ENCODE measurements around the gene DSCAML1. TPM values are rescaled to one million over a fixed set of nuclear protein-coding genes. Genes with fewer than 3 reads are reported as not detected.

The DSCAML1 gene, protein sequence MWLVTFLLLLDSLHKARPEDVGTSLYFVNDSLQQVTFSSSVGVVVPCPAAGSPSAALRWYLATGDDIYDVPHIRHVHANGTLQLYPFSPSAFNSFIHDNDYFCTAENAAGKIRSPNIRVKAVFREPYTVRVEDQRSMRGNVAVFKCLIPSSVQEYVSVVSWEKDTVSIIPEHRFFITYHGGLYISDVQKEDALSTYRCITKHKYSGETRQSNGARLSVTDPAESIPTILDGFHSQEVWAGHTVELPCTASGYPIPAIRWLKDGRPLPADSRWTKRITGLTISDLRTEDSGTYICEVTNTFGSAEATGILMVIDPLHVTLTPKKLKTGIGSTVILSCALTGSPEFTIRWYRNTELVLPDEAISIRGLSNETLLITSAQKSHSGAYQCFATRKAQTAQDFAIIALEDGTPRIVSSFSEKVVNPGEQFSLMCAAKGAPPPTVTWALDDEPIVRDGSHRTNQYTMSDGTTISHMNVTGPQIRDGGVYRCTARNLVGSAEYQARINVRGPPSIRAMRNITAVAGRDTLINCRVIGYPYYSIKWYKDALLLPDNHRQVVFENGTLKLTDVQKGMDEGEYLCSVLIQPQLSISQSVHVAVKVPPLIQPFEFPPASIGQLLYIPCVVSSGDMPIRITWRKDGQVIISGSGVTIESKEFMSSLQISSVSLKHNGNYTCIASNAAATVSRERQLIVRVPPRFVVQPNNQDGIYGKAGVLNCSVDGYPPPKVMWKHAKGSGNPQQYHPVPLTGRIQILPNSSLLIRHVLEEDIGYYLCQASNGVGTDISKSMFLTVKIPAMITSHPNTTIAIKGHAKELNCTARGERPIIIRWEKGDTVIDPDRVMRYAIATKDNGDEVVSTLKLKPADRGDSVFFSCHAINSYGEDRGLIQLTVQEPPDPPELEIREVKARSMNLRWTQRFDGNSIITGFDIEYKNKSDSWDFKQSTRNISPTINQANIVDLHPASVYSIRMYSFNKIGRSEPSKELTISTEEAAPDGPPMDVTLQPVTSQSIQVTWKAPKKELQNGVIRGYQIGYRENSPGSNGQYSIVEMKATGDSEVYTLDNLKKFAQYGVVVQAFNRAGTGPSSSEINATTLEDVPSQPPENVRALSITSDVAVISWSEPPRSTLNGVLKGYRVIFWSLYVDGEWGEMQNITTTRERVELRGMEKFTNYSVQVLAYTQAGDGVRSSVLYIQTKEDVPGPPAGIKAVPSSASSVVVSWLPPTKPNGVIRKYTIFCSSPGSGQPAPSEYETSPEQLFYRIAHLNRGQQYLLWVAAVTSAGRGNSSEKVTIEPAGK (N-terminal part only)
- total RNA-seq: 1.4 TPM

- ATAC-seq: peak; percentile 58
Observed at GRCh38 chr11:117796872-117797529, at the start of gene DSCAML1. Gene DSCAML1, minus strand, starts transcription at chr11:117797216. Its CDS starts 137 bp downstream, at chr11:117797079.

GRCh38 chr11:117843666-117844484 lies 46.9 kb upstream of the DSCAML1 start:
- ATAC-seq: peak; percentile 94
- DNase-seq (ENCODE audit: low spot score): peak; percentile 76

More at GRCh38 chr11:117796872-117797529, at the start of gene DSCAML1:
- no peak for DNase-seq (ENCODE audit: low spot score)

DNA sequence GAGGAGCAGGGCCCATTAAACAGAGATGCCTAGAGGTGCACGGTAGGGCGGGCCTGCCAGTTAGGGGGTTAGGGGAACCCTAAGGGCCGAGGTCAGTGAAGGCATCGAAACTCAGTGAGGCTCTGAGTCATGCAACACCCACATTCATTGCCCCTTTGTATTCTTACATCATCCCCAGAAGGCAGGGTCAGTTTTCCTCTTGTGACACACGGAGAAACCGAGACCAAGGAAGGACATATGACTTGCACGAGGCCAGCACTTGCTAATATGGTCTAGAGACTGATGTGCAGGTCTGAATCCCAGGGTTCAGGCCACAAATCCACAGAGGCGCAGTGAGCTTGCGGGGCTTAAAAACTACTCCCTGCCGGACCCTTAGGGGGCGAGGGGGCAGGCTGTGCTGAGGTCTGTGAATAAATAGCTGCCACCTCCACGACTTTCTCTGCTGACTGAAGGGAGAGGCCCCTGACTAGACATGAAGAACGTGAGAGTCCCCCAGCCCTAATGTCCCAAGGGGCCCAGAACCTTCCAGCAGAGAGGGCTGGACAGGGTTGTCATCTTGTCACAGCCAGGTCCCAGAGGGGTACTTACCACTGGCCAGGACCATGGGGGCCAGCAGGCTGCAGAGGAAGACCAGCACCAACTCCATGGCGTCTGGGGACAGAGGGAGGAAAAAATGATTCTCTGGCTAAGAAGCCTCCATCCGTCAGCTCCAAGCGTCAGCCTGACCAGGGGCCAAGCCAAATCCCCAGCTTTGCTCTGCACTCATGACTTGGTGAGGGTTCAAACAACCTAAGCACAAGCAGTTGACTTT lies 45.3 kb upstream of the DSCAML1 start:
- DNase-seq (ENCODE audit: low spot score): peak; percentile 46
- ATAC-seq: peak; percentile 32

DNA sequence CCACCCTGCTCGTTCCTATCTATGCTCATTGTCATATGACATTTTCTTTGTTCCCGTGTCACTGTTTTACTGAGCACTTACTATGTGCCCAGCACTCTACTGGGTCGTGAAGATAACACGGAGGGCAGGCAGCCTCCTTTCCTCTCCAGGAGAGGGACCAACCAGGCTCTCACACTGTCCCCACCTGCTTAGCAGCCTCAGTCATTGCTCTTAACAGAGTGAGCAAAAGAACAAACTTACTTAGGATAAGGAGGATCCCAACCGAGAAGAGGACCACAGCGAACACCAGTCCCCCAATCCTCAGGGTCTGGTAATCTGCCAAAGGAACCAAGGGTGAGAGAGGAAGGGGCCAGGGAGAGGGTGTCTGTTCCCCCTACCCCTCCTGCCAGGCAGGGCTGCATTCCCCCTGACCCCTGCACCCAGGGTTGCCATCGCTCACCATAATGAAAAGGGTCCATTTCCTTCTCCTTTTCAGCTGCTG lies 44.6 kb upstream of the DSCAML1 start:
- peak; percentile 39 for DNase-seq (ENCODE audit: low spot score)
- ATAC-seq: no peak

- DNase-seq (ENCODE audit: low spot score) (no peak), ATAC-seq (no peak)
Observed at GRCh38 chr11:117840881-117841550, 44.0 kb upstream of the DSCAML1 start.

GRCh38 chr11:117839936-117840813 lies 43.2 kb upstream of the DSCAML1 start:
- DNase-seq (ENCODE audit: low spot score): no peak
- ATAC-seq: no peak

- no peak for ATAC-seq
- DNase-seq (ENCODE audit: low spot score): peak; percentile 34
Observed at GRCh38 chr11:117839380-117839881, 42.4 kb upstream of the DSCAML1 start.

DNA sequence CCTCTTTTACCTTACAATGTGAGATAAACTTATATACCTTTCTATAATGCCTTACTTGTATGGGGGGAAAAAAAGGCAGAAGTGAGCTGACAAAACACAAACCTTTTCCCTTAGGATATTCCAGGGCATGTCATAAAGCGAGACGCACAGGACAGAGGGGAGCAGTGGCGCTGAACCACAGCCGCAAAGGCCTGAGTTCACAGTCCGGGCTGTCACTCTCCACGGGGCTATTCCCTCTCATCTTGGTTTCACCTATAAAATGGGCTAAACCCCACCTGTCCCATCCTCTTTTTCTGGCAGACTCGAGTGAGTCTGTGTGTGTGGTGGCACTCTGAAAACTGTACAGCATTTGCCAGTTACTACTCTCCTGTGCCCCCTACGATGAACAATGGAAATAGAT lies 41.9 kb upstream of the DSCAML1 start:
- DNase-seq (ENCODE audit: low spot score) (no peak), ATAC-seq (no peak)

DNA sequence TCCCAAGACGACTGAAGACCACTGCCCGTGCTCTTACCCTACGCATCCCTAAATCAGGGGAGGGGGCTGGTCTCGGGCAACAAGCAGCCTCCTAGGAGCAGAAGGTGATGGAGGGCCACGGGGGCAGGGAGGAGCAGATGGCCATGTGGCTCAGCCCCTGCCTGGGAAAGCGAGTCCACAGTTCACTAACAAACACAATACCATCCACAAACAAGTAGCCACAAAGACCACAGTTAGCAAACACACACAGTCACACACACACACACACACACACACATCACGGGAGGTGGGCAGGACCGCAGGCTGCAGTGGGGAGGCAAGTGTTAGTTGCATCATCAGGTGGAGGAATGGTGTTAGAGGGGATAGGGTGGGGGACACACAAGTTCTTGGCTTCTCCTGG lies 40.8 kb upstream of the DSCAML1 start:
- DNase-seq (ENCODE audit: low spot score) (no peak), ATAC-seq (no peak)

- DNase-seq (ENCODE audit: low spot score) (no peak), ATAC-seq (no peak)
Observed at GRCh38 chr11:117837070-117837776, 40.2 kb upstream of the DSCAML1 start.

GRCh38 chr11:117836077-117836960 lies 39.3 kb upstream of the DSCAML1 start:
- ATAC-seq: no peak
- no peak for DNase-seq (ENCODE audit: low spot score)

DNA sequence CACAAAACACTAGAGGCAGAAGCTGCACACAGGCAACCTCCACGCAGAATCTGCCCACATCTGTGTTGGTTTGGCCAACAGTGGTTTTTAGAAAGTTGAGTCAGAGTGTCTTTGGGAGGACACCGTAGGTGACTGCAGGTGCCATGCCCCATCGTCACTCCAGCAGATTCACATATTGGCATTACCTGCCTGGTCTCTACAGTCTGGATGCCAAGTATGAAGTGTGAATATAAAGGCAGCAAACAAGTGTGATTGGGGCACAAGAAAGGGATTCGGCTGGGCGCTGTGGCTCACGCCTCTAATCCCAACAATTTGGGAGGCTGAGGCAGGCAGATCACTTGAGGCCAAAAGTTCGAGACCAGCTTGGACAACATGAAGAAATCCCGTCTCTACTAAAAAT lies 38.6 kb upstream of the DSCAML1 start:
- DNase-seq (ENCODE audit: low spot score) (no peak), ATAC-seq (no peak)

DNA sequence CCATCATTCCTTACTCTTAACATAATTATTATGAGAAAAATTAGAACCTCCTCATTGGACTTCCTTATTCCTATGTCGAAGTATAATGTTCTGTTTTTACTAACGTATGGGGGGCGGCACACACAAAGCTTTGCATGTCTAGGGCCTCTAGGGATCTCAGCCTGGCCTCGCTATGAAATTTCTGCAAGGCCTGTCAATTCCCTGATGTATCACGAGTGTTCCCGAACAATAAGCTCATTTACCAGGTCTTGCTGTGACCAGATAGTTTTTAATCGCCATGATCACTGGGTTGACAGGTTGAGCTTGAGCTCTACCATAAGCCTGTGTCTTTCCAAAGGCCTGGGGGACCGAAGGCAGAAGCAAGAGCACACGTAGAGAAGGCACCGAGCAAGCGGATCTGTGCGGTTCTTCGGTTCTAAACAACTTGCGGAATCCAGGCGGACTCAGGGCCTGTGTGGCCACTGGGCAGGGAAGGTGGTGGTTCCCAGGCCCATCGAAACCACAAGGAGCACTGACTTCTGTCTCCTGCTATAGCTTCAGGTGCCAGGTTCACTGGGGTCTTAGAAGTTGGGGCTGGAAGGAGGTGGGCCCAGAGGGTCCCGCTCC lies 37.9 kb upstream of the DSCAML1 start:
- DNase-seq (ENCODE audit: low spot score): no peak

GRCh38 chr11:117834068-117834810 lies 37.2 kb upstream of the DSCAML1 start:
- ATAC-seq (no peak), DNase-seq (ENCODE audit: low spot score) (no peak)

More for the DNA sequence above, 37.9 kb upstream of the DSCAML1 start:
- ATAC-seq: no peak
